K562 (cell line): ENCODE data around the gene IL23A. TPM values are rescaled to one million over a fixed set of nuclear protein-coding genes. Genes with fewer than 3 reads are reported as not detected.
A peak's percentile ranks its signal among the peaks of the same experiment; 100 is the strongest.

Source experiments
- ATAC-seq: fragments of 200-7000 bp; cut with Tn5 transposase; 3 replicates; pipeline ENCODE4 v1.9.1; 2020; ENCODE audit warnings: moderate library complexity
- BruUV-seq: library from RNA; stranded (reverse); fragments of 400-500 nt; replicated peaks from 2 replicates; lab custom pipeline; 2021; lab: Mats Ljungman, UMichigan
- CTCF ChIA-PET: fragments of 300-600 bp; formaldehyde crosslinking; extraction: SDS; loops from one replicate; lab custom pipeline; 2021; ENCODE audit warnings: low intra/inter-chr PET ratio; lab: Yijun Ruan, JAX
- POLR2A ChIA-PET: fragments of 300-600, 350-650 bp; sonication (Branson Sonifier 250); formaldehyde crosslinking; extraction: SDS; loops from one replicate; lab custom pipeline; 2021; ENCODE audit warnings: antibody characterized with exemption, inconsistent platforms; lab: Yijun Ruan, JAX
- DNase-seq, 4 experiments: peaks; one replicate each; pipeline versions ENCODE4 v3.0.0 to v3.0.0-alpha.2; 2011 to 2018; ENCODE audit warnings: low spot score in 3 of 4, mixed read lengths in 3 of 4; ENCODE audit errors: extremely low read depth in 1 of 4
- FAIRE-seq: peaks from 2 replicates; lab custom pipeline; 2011; peaks lifted over from hg19 to GRCh38; lab: Jason Lieb, UNC
- H2AFZ ChIP-seq: 2 replicates; pipeline ENCODE4 v1.6.0; 2011; ENCODE audit warnings: low read depth, low read length, control low read depth, inconsistent platforms
- H3K27ac ChIP-seq: fragments of 200-600 bp; 3 replicates; pipeline ENCODE4 v1.8.0; 2011; ENCODE audit warnings: low read depth, mild to moderate bottlenecking, control low read depth, inconsistent platforms, low read length, moderate library complexity, mixed read lengths; ENCODE audit errors: extremely low read depth
- H3K27me3 ChIP-seq, 2 experiments: fragments of 300-600 bp in 1 of 2; 2 replicates in 1 of 2; 3 replicates in 1 of 2; pipeline versions ENCODE4 v1.6.0 to v1.8.0; 2011; ENCODE audit warnings: inconsistent platforms in 2 of 2, low read length in 2 of 2, mild to moderate bottlenecking in 1 of 2, mixed read lengths in 1 of 2, moderate library complexity in 1 of 2; ENCODE audit not compliant: control insufficient read depth in 2 of 2, insufficient read depth in 2 of 2
- H3K36me3 ChIP-seq: fragments of 300-600 bp; 3 replicates; pipeline ENCODE4 v1.8.0; 2011; ENCODE audit warnings: mild to moderate bottlenecking, low read length, inconsistent platforms; ENCODE audit not compliant: control insufficient read depth, insufficient read depth
- H3K4me1 ChIP-seq, 2 experiments: fragments of 200-600 bp in 1 of 2; replicated peaks in 1 of 2; 2 replicates in 1 of 2; 3 replicates in 1 of 2; pipeline versions ENCODE4 v1.5.1 to v1.8.0; 2011; ENCODE audit warnings: inconsistent platforms in 2 of 2, low read length in 2 of 2, mild to moderate bottlenecking in 1 of 2, mixed read lengths in 1 of 2, moderate library complexity in 1 of 2; ENCODE audit not compliant: control insufficient read depth in 2 of 2, insufficient read depth in 2 of 2
- H3K4me2 ChIP-seq: 2 replicates; pipeline ENCODE4 v1.6.1; 2011; ENCODE audit warnings: low read length, control low read depth, inconsistent platforms, mixed read lengths; ENCODE audit not compliant: insufficient read depth
- H3K4me3 ChIP-seq: fragments of 200-600 bp; sonication (generic), shearing (Covaris generic); 2 replicates; pipeline ENCODE4 v1.5.1; 2016; ENCODE audit warnings: control low read depth, inconsistent platforms
- H3K79me2 ChIP-seq: fragments of 200-600 bp; 3 replicates; pipeline ENCODE4 v1.8.0; 2011; ENCODE audit warnings: low read length, inconsistent platforms; ENCODE audit not compliant: control insufficient read depth, insufficient read depth
- H3K9ac ChIP-seq, 2 experiments: 2 replicates each; pipeline versions ENCODE4 v1.6.0 to v1.6.1; 2011; ENCODE audit warnings: low read depth in 2 of 2, low read length in 2 of 2, control low read depth in 1 of 2, inconsistent platforms in 1 of 2, mild to moderate bottlenecking in 1 of 2, mixed read lengths in 1 of 2; ENCODE audit not compliant: insufficient read depth in 1 of 2
- H3K9me1 ChIP-seq: one replicate; pipeline ENCODE4 v1.6.0; 2011; ENCODE audit warnings: inconsistent platforms, mild to moderate bottlenecking, low read length, moderate library complexity; ENCODE audit not compliant: control insufficient read depth, insufficient read depth
- H3K9me3 ChIP-seq: replicated peaks from 2 replicates; pipeline ENCODE4 v1.5.1; 2011; ENCODE audit warnings: low read depth, low read length, inconsistent platforms; ENCODE audit not compliant: control insufficient read depth, insufficient read depth
- H4K20me1 ChIP-seq: replicated peaks from 2 replicates; pipeline ENCODE4 v1.6.1; 2011; ENCODE audit warnings: low read length, inconsistent platforms, mixed read lengths; ENCODE audit not compliant: control insufficient read depth, insufficient read depth
- CBFA2T3 ChIP-seq: fragments of 450-650 bp; IDR thresholded peaks from 2 replicates; pipeline ENCODE4 v1.6.1; 2017
- HINFP ChIP-seq: fragments of 450-650 bp; conservative IDR thresholded peaks from 2 replicates; pipeline ENCODE4 v1.6.1; 2016; ENCODE audit warnings: missing genetic modification characterization, low read depth, mild to moderate bottlenecking, control low read depth, missing compliant biosample characterization
- MGA ChIP-seq: fragments of 450-650 bp; IDR thresholded peaks from 2 replicates; pipeline ENCODE4 v1.6.1; 2016; ENCODE audit warnings: mild to moderate bottlenecking, moderate library complexity
- MTA2 ChIP-seq: fragments of 450-650 bp; IDR thresholded peaks from 2 replicates; pipeline ENCODE4 v1.6.1; 2016; ENCODE audit warnings: low read depth
- RBM17 ChIP-seq: fragments of 200-400 bp; formaldehyde crosslinking; IDR thresholded peaks from 2 replicates; pipeline ENCODE4 v1.6.1; 2017; ENCODE audit warnings: low read depth, mild to moderate bottlenecking, low read length, borderline replicate concordance
- RFX7 ChIP-seq: fragments of 250-450 bp; sonication (Bioruptor Pico); IDR thresholded peaks from 2 replicates; pipeline ENCODE4 v1.5.1; 2021; ENCODE audit warnings: mild to moderate bottlenecking
- SLC30A9 ChIP-seq: fragments of 250-450 bp; sonication (Bioruptor Pico); IDR thresholded peaks from 2 replicates; pipeline ENCODE4 v1.8.0; 2022; ENCODE audit warnings: mild to moderate bottlenecking, moderate library complexity
- ZNF212 ChIP-seq: fragments of 450-650 bp; formaldehyde crosslinking; IDR thresholded peaks from 2 replicates; pipeline ENCODE4 v1.4.0; 2020; ENCODE audit warnings: mild to moderate bottlenecking
- WGBS: fragments of 100-300 bp; shearing (Covaris generic); methylation state at CpG from one replicate; pipeline ENCODE4 v1.1.6; 2016; ENCODE audit warnings: low coverage, mixed read lengths; ENCODE audit not compliant: insufficient coverage; ENCODE audit errors: missing lambda C conversion rate; 5-methylcytosine and 5-hydroxymethylcytosine counted together
- in situ Hi-C: fragments of 300-500 bp; cut with MboI; formaldehyde crosslinking; loops from 4 replicates; pipeline ENCODE4 v1.15.0; 2018; ENCODE audit warnings: inconsistent platforms, mixed read lengths
- intact Hi-C: fragments of 100-400 bp; cut with micrococcal nuclease; formaldehyde crosslinking; loops from 2 replicates; pipeline ENCODE4 v1.14.2; 2022
- polyA plus RNA-seq, 8 experiments: library from polyadenylated mRNA; depleted of rRNA in 4 of 8; stranded (reverse) in 5 of 8; unstranded in 3 of 8; fragments of >200 nt; fragmentation: Nextera tagmentation in 2 of 8; fragmentation: Illumina TruSeq in 1 of 8; extraction: Ambion mirVana in 2 of 8; extraction: Trizol in 1 of 8; gene quantifications; 2 replicates each; pipeline versions ENCODE4 v1.2.1 to v1.2.3, GENCODE V29; 2011 to 2014; ENCODE audit warnings: inconsistent platforms in 1 of 8, missing spikeins in 1 of 8
- total RNA-seq, 7 experiments: library from RNA; depleted of rRNA in 6 of 7; stranded (reverse); fragments of >200 nt in 6 of 7; fragmentation: Illumina TruSeq in 2 of 7; extraction: Trizol in 2 of 7; gene quantifications; 2 replicates each; pipeline versions ENCODE4 v1.2.1 to v1.2.3, GENCODE V29; 2011 to 2021; ENCODE audit warnings: low replicate concordance in 1 of 7

The IL23A gene
- total and polyA plus RNA-seq, 9 of the 15 experiments (the other 6 are each of a cell fraction or from before 2014, with no cell fraction given), result 4.4 to 37.2 (median 9.6) TPM

- CTCF ChIA-PET, result interaction anchor here (0.7 kb wide), 1 partner anchor 85 kb away, joined by 4 read pairs; no protein-coding TSS in a partner anchor
- Histone ChIP-seq H3K27ac (peak overlapping the region; percentile 83), H3K4me3 (no peak overlapping the region), H2AFZ (peak overlapping the region; percentile 93), H4K20me1 (no peaks in the 10 kb centered on the region), H3K27me3 (no peaks in the 10 kb centered on the region), H3K9me3 (no peaks in the 10 kb centered on the region), H3K4me1 (peaks cover 22 to 24% of the 10 kb centered on the region in 2 experiments; a peak in 4 of 5 replicates), H3K36me3 (no peaks in the 10 kb centered on the region), H3K4me2 (peak overlapping the region; percentile 14; the same call in 1 of the 2 replicates), H3K9me1 (no peaks in the 10 kb centered on the region), H3K79me2 (no peaks in the 10 kb centered on the region), H3K9ac (peak overlapping the region in 1 of 2 experiments; percentile 3; a peak in 3 of 4 replicates)
- ATAC-seq (peak; percentile 31), FAIRE-seq (peak; percentile 46), DNase-seq (peak in 1 of 4 experiments; percentile 62)
- intact Hi-C loops, result loop anchor here (2.0 to 5.0 kb wide), 3 partner anchors 27 to 71 kb away; partner anchors contain the start of genes CNPY2 and TIMELESS
- POLR2A ChIA-PET, result interaction anchor here (0.6 to 2.4 kb wide), 4 partner anchors 10 to 858 kb away, joined by 3 to 12 read pairs (median 4); partner anchors contain the start of genes APOF and STAT2
- WGBS, result 46% methylated on average over 11 of the region's 11 CpGs
- in situ Hi-C loops, result no loop called here
- no TSS peak for BruUV-seq
- no peak for TF ChIP-seq RBM17
- no peak for TF ChIP-seq ZNF212 (CRISPR knock-in tag)
- TF ChIP-seq CBFA2T3, result peak; percentile 85
- peak; percentile 64; the same call in 1 of the 2 replicates for TF ChIP-seq MTA2
- TF ChIP-seq MGA, result peak; percentile 33; the same call in 1 of the 2 replicates
- no peak for TF ChIP-seq SLC30A9 (CRISPR knock-in tag)
- no peak for TF ChIP-seq HINFP
- TF ChIP-seq RFX7 (CRISPR knock-in tag), result no peak
Observed at GRCh38 chr12:56375598-56376434, 37.1 kb downstream of the IL23A start.
